Right ventricle myocardium superior (tissue), 1 donor: Measurements from ENCODE around the gene OLIG2. TPM values are rescaled to one million over a fixed set of nuclear protein-coding genes. Genes with fewer than 3 reads are reported as not detected.

Experiments used
- ATAC-seq: fragments of 200-7000 bp; cut with Tn5 transposase; one replicate; pipeline ENCODE4 v1.9.1; 2020; ENCODE audit warnings: mild to moderate bottlenecking; ENCODE audit not compliant: poor library complexity
- DNase-seq: peaks from one replicate; pipeline ENCODE4 v3.0.0-alpha.2; 2020
- intact Hi-C: fragments of 100-400 bp; cut with DNase I; formaldehyde crosslinking; loops from one replicate; pipeline ENCODE4 v1.11.2; 2022
- long read RNA-seq: library from polyadenylated mRNA; unstranded; transcript quantifications from one replicate; pipeline ENCODE4 v2.0.0, GENCODE V29; 2021
- total RNA-seq: library from RNA; stranded (reverse); fragmentation: NEBNext Ultra II Directional; extraction: Animal tissue kit (Norgen Biotek cat#: 25700); gene quantifications from one replicate; pipeline ENCODE4 v1.2.1, GENCODE V29; 2021
- donor health status: DM: no; HTN: yes; CAD: no; lungs with severe emphysema.

Gene OLIG2
- not detected for total RNA-seq
- long read RNA-seq, result 0 reads

DNA sequence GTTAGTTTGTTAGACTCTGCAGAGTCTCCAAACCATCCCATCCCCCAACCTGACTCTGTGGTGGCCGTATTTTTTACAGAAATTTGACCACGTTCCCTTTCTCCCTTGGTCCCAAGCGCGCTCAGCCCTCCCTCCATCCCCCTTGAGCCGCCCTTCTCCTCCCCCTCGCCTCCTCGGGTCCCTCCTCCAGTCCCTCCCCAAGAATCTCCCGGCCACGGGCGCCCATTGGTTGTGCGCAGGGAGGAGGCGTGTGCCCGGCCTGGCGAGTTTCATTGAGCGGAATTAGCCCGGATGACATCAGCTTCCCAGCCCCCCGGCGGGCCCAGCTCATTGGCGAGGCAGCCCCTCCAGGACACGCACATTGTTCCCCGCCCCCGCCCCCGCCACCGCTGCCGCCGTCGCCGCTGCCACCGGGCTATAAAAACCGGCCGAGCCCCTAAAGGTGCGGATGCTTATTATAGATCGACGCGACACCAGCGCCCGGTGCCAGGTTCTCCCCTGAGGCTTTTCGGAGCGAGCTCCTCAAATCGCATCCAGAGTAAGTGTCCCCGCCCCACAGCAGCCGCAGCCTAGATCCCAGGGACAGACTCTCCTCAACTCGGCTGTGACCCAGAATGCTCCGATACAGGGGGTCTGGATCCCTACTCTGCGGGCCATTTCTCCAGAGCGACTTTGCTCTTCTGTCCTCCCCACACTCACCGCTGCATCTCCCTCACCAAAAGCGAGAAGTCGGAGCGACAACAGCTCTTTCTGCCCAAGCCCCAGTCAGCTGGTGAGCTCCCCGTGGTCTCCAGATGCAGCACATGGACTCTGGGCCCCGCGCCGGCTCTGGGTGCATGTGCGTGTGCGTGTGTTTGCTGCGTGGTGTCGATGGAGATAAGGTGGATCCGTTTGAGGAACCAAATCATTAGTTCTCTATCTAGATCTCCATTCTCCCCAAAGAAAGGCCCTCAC lies at the start of gene OLIG2:
Gene OLIG2, plus strand, starts transcription at position 447 of the 954 bp plus-strand sequence. CDS start 928 bp downstream, outside the sequence.
- DNase-seq (no peak), ATAC-seq (no peak)
- intact Hi-C loops, result no loop called here

DNA sequence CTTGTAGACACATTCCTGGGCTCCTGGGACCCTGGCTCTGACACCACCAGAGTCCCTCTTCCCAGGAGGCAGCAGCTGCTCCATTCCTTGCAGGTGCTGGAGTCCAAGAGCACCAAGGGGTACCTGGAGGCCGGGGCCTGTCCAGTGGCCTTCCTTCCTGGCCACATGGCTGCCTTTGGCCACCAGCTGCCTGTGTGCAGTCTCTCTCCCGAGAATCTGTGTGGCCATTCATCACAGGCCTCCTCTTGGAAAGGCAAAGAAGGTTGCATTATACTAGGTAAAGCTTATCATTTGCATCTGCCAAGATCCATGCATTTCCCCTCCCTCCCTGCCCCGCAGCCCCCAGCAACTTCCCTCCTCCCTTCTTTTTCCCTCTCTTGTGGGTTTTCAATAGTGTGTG lies 48.9 kb upstream of the OLIG2 start:
- ATAC-seq (no peak), DNase-seq (no peak)
- intact Hi-C loops, result no loop called here

DNA sequence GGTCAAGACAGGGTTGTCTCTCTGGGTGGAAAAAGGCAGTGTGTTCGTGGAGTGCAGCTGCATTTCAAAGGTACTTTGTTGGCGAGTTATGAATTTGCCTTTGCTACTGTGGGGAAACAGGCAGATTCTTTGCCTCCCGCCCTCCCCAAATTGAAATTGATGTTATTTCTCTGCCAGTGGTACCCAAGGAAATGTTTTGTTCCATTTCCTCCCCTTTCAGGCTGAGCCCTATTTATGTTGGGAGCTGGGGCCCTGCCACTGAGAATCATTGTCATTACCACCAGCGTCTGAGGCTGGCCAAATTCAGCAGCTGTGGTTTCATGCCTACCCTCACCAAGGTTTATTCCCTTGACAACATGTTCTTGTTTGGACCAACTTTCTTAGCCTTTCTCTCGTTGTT lies 48.5 kb upstream of the OLIG2 start:
- intact Hi-C loops, result no loop called here
- ATAC-seq (no peak), DNase-seq (no peak)

DNA sequence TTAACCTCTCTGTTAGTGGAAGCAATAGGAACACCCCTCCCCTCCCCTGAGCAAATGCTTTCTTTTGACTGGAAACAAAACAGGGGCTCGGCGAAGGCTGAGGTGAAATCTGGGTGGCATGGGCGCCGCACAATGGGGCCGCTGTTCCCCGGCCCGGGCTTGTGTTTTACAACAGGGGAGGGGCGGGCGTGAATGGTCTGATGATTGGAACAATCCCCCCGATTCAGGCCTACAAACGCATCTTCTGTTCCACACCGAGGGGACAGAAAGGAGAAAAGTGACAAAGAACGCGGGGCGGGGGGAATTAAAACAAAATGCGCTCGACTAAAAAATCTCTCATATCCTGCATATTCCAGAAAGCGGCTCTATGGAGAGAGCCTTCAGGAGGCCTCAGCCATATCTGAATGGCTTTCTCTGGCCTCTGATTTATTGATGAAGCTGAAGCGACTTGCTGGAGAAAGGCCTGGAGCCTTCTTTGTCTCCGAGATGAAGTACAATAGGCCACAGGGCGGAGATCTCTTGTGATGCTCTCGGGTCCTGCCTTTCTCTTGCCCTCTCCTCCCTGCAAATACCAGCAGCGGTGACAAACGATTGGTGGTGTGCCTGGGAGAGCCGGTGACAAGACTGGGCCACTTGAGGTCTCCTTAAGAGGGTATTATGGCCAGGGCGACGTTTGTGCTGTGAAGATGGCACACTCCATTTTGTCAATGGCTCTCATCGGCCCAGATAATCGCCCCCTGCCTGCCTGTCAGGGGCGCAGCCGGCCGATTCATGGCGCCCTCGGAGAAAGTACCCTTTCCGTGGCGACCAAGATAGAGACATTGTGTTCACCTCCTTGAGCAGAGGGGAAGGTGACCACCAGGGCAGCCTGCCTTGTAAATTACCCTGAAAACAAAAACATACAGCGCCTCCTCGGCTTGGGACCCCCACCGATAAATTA lies 47.1 kb upstream of the OLIG2 start:
- ATAC-seq (no peak), DNase-seq (no peak)
- intact Hi-C loops, result no loop called here

DNA sequence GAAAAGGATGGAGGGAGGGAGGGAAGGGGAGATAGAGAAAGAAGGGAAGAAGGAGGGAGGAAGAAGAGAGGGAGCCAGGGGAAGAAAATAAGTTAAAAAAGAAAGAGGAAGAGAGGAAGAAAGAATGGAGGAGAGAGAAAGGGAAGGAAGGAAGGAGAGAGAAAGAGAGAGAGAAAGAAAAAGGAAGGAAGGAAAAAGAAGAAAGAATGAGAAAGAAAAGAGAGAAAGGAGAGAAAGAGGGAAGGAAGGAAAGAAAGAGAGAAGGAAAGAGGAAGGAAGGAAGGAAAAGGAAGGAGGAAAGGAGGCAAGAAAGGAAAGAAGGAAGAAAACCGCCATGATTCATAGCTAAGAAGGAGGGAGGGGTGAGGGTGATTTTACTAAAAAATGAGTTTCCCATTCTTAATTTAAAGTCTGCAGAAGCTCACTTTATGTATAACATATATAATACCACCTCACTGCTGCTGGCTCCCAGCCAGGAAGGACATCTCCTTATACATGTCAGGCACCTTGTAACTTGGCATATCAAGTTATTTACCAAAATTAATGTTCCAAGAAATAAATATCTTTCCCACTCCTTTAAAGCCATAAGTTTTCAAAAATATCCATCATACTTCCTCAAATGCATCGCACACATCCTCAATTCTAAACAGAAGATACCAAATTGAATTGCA lies 46.0 kb upstream of the OLIG2 start:
- intact Hi-C loops, result no loop called here
- DNase-seq, result no peak
- ATAC-seq, result no peak

DNA sequence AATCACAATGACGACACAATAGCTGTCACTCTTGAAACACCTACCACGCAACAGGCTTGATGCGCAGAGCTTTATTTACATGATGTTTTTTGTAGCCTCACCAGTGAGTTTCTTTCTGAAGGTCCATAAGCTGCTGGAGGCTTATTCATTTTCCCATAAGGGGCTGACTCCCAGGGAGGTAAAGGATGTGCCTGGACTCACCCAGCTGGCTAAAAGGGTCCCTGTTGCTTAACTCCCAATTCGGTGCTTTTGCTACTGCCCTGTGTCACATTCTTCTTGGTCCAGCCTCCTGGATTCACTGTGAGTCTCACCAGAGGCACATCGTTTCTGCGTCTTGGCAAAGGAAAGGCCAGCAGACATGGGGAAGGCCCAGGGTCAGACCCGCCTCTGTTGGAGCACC lies 44.6 kb upstream of the OLIG2 start:
- no peak for DNase-seq
- no peak for ATAC-seq
- intact Hi-C loops, result no loop called here

DNA sequence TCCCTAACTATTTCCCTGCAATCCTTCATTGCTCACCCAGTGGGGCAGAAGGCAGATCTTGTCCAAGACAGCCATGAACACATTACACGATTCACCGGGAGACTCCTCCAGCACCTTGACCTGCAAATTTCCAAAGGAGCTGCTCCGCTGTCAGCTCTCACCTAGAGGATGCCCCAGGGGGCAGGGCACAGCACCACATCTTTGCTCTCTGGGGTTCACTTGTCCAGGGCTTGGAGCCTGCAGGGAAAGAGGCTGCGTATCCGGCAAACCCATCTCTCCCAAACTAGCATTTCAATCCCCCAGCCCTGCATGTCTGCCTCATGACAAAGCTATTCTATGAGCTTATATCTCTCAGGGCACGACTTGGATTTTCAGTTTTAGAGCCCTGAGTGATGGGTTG lies 35.1 kb upstream of the OLIG2 start:
- intact Hi-C loops, result no loop called here
- ATAC-seq (no peak), DNase-seq (no peak)

DNA sequence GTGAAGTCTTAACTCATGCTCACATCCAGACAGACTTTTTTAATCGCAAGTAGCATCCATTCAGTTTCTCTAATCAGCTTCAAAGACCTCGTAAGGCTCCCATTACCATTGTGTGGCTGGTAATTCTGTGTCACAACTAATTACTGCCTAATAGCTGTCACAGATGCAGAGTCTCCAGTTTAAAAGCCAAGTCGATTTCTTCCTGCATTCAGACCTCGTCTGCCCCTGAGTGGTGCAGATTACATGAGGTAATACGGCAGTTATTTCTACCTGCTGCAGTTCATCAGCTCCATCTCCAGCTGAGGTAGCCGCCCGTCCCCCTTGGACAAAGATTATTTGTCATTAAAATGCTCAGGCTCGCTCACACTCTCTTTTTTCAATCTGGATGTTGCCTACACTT lies 34.4 kb upstream of the OLIG2 start:
- ATAC-seq, result no peak
- DNase-seq, result no peak
- intact Hi-C loops, result no loop called here

DNA sequence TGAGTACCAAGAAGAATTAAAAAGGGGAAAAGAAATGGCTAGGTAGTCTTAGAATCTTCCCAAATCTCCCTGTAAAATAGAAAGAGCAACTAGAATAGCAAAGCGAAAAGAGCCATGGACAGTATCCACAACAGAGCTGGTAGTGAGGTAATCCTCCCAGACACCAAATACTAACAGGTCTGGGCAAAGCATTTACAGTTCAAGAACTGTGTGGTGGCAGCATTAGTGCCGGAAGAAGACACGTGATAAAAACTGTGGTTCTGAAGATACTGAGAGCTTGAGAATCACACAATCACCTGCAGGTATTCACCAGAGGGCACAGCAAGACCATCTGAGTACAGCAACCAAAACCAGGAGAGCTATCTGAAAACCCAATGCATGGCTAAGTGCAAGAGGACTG lies 31.8 kb upstream of the OLIG2 start:
- intact Hi-C loops, result no loop called here
- ATAC-seq (no peak), DNase-seq (no peak)

DNA sequence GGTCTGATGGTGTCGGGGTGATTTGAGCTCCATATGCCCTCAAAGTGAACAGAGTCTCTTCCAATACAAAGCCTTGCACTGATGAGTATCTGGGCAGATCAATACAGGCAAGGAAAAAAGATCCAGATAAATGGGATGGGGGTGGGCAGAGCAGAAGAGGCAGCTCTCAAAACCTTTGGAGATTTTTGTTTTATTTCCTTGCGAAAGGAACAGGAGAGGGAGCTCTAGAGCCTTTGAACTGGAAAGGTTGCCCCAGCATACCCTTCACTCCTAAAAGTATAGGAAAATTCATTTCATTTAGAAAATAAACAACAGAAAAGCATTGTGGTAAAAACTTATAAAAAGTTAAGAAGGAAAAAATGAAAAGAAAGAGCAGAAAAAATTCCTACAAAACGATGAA lies 31.4 kb upstream of the OLIG2 start:
- DNase-seq, result no peak
- no peak for ATAC-seq
- intact Hi-C loops, result no loop called here

DNA sequence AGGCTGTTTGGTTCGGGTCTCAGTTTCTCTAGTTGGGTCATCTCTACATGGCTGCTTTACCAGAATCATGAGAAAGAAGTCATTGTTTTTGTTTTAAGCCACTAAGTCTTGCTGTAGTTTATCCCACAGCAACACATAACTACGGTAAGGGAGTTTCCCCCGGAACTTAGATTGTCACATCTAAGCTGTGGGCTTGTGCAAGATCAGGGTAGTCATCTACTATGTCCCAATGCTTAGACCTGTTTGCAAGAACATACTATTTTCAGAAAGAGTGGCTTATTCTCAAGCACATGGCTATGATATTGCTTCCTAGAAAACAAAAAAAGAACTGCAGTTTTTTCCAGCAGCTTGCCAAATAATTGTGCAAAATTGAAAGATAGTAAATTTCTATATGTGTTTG lies 18.0 kb upstream of the OLIG2 start:
- intact Hi-C loops, result no loop called here
- DNase-seq, result no peak
- no peak for ATAC-seq

DNA sequence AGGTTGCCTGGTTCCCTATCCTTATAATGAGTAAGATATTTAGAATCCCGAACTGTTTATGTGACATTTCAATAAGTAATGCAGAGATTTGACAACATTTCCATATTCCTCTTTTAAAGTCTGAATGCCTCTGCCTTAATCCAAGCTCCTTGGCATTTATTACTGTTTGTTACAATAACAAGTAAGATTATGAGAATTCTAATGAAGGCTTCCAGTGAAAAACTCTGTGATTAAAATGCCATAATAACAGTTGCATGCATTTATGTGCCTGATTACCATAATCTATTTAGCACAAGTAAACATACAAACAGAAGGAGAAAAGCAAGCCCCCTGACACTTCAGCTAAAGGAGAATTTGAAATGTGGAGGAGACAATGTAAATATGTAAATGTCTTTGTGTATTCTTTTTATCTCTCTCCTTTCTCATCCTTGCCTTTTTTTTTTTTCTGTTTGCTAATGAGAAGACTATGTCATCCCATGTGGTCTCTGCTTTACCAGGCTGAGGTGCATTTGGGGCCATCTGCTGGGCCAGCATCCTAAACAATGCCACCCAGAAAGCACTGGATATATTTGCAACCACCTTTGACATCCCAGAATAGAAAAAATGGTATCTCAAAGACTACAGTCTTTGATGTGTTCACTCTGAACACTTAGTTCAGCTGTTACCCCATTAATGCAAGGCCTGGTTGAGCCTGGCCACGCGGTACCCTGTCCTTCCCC lies 17.2 kb upstream of the OLIG2 start:
- DNase-seq, result no peak
- no peak for ATAC-seq
- intact Hi-C loops, result no loop called here

DNA sequence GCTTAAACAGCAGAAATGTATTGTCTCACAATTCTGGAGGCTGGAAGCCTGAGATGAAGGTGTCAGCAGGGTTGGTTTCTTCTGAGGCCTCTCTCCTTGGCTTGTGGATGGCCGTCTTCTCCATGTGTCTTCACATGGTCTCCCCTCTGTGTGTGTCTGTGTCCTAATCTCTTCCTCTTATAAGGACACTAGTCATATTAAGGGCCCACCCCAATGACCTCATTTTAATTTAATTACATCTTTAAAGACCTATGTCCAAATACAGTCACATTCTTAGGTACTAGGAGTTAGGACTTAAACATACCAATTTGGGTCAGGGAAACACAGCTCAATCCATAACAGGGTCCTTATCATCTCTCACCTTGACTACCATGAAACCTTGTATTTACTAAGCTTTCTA lies 14.8 kb upstream of the OLIG2 start:
- ATAC-seq, result no peak
- intact Hi-C loops, result no loop called here
- no peak for DNase-seq

DNA sequence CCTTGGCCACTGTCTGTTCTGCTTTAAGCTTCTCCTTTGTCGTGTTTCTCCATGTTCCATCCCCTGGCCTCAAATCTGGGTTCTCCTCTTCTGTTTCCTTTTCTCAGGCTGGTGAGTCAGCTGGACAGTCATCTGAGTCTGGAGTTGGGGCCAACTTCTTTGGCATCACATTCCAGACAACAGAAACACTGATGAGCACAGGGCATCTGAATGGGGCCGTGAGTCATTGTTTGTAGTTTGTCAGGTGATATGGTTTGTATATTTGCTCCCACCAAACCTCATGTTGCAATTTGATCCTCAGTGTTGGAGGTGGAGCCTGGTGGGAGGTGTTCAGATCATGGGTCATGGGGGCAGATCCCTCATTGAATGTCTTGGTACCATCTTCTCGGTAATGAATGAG lies 14.3 kb upstream of the OLIG2 start:
- intact Hi-C loops, result no loop called here
- no peak for DNase-seq
- no peak for ATAC-seq

DNA sequence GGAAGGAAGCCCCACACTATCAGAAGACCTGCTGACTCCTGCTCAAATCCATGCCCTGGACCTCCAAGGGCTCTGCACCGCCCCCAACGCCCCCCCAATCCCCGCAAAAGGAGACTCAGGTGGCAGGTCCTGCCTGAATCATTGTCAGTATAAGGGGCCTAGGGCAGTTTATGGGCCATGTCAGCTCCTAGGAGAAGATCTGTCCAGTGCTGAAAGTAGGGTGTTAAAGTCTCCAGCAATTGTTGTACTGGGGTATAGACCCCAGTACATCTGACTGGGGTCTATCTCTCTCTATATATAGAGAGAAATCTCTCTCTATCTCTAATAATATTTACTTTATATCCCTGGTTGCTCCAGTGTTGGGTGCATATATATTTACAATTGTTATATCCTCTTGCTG lies 12.1 kb upstream of the OLIG2 start:
- DNase-seq (no peak), ATAC-seq (no peak)
- intact Hi-C loops, result no loop called here

DNA sequence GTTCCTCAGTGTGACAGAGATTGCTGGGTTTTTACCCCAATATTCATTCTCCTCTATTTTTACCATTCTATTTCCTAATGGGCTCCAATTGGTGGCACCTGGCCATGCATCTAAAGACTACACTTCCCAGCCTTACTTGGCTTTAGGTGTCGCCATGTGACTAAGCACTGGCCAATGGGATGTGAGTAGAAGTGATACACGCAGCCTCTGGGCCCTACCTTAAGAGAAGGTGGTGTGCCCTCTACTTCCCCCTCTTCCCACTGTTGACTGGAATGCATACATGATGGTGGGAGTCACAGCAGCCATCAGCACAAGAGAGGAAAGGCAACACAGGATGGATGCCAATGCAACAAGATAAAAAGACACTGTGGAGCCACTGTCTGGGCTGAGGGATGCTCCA lies 11.4 kb upstream of the OLIG2 start:
- DNase-seq (no peak), ATAC-seq (no peak)
- intact Hi-C loops, result no loop called here

DNA sequence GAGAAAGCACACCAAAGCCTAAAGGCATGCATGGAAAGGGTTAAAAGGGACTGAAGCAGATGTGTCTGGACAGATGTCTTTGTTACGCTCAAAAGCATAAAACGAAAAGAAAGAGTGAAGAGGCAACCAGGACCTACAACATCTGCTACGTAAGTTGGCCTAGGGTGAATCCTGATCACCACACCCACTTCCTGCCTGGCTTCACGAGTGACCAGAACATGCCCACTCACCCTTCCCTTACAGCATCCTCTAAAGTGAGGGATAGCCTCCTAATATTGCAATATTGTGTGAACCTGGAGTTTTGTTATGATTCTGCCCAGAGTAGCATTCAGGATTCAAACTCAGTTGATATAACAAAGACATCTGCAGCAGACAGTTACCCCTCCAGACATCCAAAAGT lies 10.6 kb upstream of the OLIG2 start:
- intact Hi-C loops, result no loop called here
- ATAC-seq (no peak), DNase-seq (no peak)

DNA sequence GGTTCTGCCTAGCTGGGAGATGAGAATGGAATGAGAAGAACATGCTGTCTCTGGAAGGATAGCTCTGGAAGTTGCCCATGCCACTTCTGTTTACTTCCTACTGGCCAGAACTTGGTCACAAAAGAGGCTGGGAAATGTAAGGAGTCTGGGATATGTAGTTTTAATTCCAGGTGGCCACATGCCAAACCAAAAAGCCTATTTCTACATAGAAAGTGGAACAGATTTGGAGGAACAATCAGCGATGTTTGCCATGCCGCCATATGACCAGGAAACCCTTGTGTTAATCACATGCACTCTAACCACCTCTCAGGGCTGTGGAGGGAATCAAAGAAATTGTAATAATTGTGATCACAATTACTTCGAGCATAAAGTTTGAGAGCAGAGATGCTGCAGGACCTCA lies 10.0 kb upstream of the OLIG2 start:
- no peak for DNase-seq
- no peak for ATAC-seq
- intact Hi-C loops, result no loop called here
